Stimulated activated naive CD8-positive, alpha-beta T cell treated with anti-CD3 and anti-CD28 coated beads, Interleukin-15, amount 100 ng/mL, for 72 hours (primary cell): Measurements from ENCODE around the gene C4orf46.

Experiments
- ATAC-seq: fragments of 150-1000 bp; cut with Tn5 transposase; 2 replicates; pipeline ENCODE4 v1.10.0; 2021; ENCODE audit warnings: mild to moderate bottlenecking, moderate library complexity
- DNase-seq, 2 donors: peaks; one replicate each; pipeline ENCODE4 v3.0.0; 2021 to 2022
- H3K27ac Mint-ChIP-seq, 2 donors: one replicate each; pipeline ENCODE4 v1.8.0; 2022; ENCODE audit warnings: mild to moderate bottlenecking in 2 of 2, mixed read lengths in 2 of 2, moderate library complexity in 2 of 2
- H3K27me3 Mint-ChIP-seq: one replicate; pipeline ENCODE4 v1.8.0; 2022; ENCODE audit warnings: mixed read lengths
- H3K4me1 Mint-ChIP-seq: one replicate; pipeline ENCODE4 v1.8.0; 2022; ENCODE audit warnings: mild to moderate bottlenecking, mixed read lengths
- H3K4me3 Mint-ChIP-seq, 2 donors: one replicate each; pipeline ENCODE4 v1.8.0; 2022; ENCODE audit warnings: mild to moderate bottlenecking in 2 of 2, mixed read lengths in 2 of 2, moderate library complexity in 1 of 2
- H3K9me3 Mint-ChIP-seq, 2 donors: one replicate each; pipeline ENCODE4 v1.8.0; 2022; ENCODE audit warnings: mixed read lengths in 2 of 2

C4orf46 gene

DNA sequence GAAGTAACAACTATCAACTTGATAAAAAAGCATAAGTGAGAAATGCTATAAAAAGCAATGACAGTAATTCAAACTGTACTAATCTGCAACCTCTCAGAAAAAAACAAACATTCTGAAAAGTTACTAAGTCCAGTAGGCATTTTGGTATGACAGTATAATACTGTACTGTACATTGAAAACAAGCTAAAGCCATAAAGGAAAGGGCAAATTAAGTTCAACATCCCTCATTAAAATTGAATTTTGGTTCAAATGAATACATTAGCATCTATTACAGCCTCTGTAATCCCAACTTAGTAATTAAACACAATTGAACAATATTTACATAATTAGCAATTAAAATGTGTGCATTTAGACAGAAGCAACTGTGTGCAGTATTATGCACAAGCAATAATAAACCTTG lies 53.7 kb downstream of the C4orf46 start:
- H3K27ac Mint-ChIP-seq = no peak overlapping the region
- no peaks in the 10 kb centered on the region for H3K4me1 Mint-ChIP-seq
- ATAC-seq (no peak), DNase-seq (no peak)
- no peak overlapping the region for H3K4me3 Mint-ChIP-seq
- no peaks in the 10 kb centered on the region for H3K9me3 Mint-ChIP-seq
- H3K27me3 Mint-ChIP-seq = peaks cover 21% of the 10 kb centered on the region
